ENCODE results near the gene NCF4.

The NCF4 gene

GRCh38 chr22:36899498-36899897 is 38.7 kb downstream of the NCF4 start:
- DNase-seq, result no peak

- no peak for DNase-seq
Measured at GRCh38 chr22:36900225-36900624, 39.4 kb downstream of the NCF4 start.

GRCh38 chr22:36900880-36901279 is 40.1 kb downstream of the NCF4 start:
- no peak for DNase-seq

- no peak for DNase-seq
Measured at GRCh38 chr22:36901411-36902142, 40.8 kb downstream of the NCF4 start.

GRCh38 chr22:36902143-36902926 is 41.5 kb downstream of the NCF4 start:
- no peak for DNase-seq

GRCh38 chr22:36904260-36904880 is 43.6 kb downstream of the NCF4 start:
- DNase-seq, result no peak

GRCh38 chr22:36907253-36908195 is 46.7 kb downstream of the NCF4 start:
- no peak for DNase-seq

- DNase-seq, result no peak
Measured at GRCh38 chr22:36910461-36910860, 49.7 kb downstream of the NCF4 start.

GRCh38 chr22:36911887-36912661 is 51.3 kb downstream of the NCF4 start:
- DNase-seq, result no peak

GRCh38 chr22:36912694-36913426 is 52.1 kb downstream of the NCF4 start:
- no peak for DNase-seq

- no peak for DNase-seq
Measured at GRCh38 chr22:36913427-36914389, 52.9 kb downstream of the NCF4 start, which contains the start of gene CSF2RB. Gene CSF2RB, plus strand, starts transcription at chr22:36913628. Its CDS starts 8,580 bp downstream, at chr22:36922208.

- DNase-seq, result no peak
Measured at GRCh38 chr22:36914390-36914752, 53.6 kb downstream of the NCF4 start.

- no peak for DNase-seq
Measured at GRCh38 chr22:36916034-36916433, 55.2 kb downstream of the NCF4 start.

GRCh38 chr22:36918586-36919284 is 57.9 kb downstream of the NCF4 start:
- no peak for DNase-seq

GRCh38 chr22:36921309-36922104 is 60.7 kb downstream of the NCF4 start:
- DNase-seq, result no peak

GRCh38 chr22:36922105-36922608 is 61.4 kb downstream of the NCF4 start:
- no peak for DNase-seq

- DNase-seq, result no peak
Measured at GRCh38 chr22:36922711-36923110, 61.9 kb downstream of the NCF4 start.

- DNase-seq, result no peak
Measured at GRCh38 chr22:36923131-36923788, 62.5 kb downstream of the NCF4 start.

All from NCI-H2227 treated with DMSO at 0.1 percent for 48 hours (cell line).